Skeletal muscle satellite cell (primary cell): ENCODE measurements around the gene COL26A1.

Experiments used
- H3K27me3 ChIP-seq: 2 replicates; pipeline ENCODE4 v1.7.0; 2013; ENCODE audit warnings: low read length; ENCODE audit not compliant: control insufficient read depth, insufficient read depth
- H3K36me3 ChIP-seq: 2 replicates; pipeline ENCODE4 v1.7.0; 2013; ENCODE audit warnings: mild to moderate bottlenecking, control low read depth, low read length; ENCODE audit not compliant: insufficient read depth
- H3K4me1 ChIP-seq: 2 replicates; pipeline ENCODE4 v1.7.0; 2013; ENCODE audit warnings: low read length; ENCODE audit not compliant: control insufficient read depth, insufficient read depth
- H3K4me2 ChIP-seq: 2 replicates; pipeline ENCODE4 v1.7.0; 2013; ENCODE audit warnings: mild to moderate bottlenecking, low read length
- H3K4me3 ChIP-seq: 2 replicates; pipeline ENCODE4 v1.7.0; 2013; ENCODE audit warnings: low read length
- H3K9ac ChIP-seq: 2 replicates; pipeline ENCODE4 v1.7.0; 2013; ENCODE audit warnings: mild to moderate bottlenecking, low read depth, low read length, moderate library complexity
- H3K9me3 ChIP-seq: replicated peaks from 2 replicates; pipeline ENCODE4 v1.7.0; 2013; ENCODE audit warnings: mild to moderate bottlenecking, control low read depth, low read length

Gene COL26A1

DNA sequence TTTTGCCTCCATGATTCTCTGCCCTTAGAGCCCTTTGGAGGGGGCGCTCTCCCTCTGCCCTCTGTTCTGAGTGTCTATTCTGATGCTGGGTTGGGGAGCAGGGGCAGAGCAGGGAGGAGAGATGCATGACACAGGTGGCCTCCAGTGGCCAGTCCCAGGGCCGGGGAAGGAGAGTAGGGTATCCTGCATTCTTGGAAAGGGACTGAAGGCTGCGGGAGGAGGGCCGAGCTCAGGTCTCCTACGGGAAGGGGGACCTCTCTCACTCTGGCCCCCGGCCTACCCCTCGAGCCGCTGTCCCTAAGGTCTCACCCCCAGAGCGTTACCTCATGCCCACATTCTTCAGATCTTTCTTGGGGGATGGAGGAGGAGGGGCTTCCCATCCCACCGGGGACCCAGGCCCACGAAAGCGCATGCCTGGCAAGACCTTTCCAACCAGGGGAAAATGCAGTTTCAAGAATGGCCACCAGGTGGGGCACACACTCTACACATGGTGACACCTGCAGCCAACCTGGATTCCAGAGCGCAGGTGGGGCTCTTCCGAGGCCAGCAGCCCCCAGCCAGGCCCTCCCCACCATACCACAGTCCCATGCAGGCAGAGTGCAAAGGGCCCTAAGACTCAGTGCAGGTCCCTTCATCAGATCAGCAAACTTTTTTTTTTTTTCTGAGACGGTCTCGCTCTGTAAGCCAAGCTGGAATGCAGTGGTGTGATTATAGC is 180.0 kb downstream of the COL26A1 start:
- peaks cover 5% of the 10 kb centered on the region for H3K27me3 ChIP-seq

DNA sequence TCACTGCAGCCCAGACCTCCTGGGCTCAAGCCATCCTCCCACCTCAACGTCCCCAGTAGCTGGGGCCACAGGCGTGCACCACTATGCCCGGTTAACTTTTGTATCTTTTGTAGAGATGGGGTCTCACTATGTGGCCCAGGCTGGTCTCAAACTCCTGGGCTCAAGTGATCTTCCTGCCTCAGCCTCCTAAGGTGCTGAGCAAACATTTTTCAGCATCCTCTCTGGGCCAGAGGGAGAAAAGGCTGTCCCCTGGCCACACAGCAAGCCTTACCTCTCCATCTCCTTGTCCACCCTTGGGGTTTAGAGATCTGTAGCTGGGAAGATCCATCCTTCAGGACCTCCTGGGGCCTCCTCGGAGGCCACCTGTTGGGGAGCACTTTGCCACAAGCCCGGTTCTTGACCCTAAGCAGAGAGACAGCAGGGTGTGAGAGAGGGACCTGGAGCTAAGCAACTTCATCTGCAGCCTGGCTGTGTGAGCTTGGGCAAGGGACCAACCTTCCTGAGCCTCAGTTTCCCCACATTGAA is 180.6 kb downstream of the COL26A1 start:
- Histone ChIP-seq H3K27me3 (peaks cover 8% of the 10 kb centered on the region), H3K36me3 (no peaks in the 10 kb centered on the region), H3K4me2 (no peak overlapping the region), H3K4me1 (no peaks in the 10 kb centered on the region), H3K4me3 (no peak overlapping the region), H3K9me3 (no peaks in the 10 kb centered on the region), H3K9ac (no peak overlapping the region)

More for the DNA sequence above, 180.0 kb downstream of the COL26A1 start:
- Histone ChIP-seq H3K9me3 (no peaks in the 10 kb centered on the region), H3K4me2 (no peak overlapping the region), H3K4me1 (no peaks in the 10 kb centered on the region), H3K4me3 (no peak overlapping the region), H3K36me3 (no peaks in the 10 kb centered on the region), H3K9ac (no peak overlapping the region)

DNA sequence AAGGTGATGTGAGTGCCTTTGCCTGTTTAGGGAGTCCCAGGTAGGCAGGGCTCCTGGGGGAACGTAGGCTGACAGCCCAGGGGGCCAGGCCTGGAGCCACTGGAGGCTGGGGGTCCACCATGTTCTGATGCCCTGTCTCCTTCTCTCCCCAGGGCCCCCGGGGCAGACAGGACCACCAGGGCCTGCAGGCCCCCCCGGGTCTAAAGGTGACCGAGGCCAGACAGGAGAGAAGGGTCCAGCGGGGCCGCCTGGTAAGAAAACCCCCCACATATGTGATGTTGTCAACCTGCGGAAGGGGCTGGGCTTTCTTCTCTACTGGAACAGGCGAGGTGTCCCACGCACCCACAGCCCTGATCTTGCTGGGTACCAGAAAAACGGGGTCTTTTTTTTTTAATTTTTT is 181.2 kb downstream of the COL26A1 start:
- H3K27me3 ChIP-seq = peaks cover 8% of the 10 kb centered on the region
- H3K9me3 ChIP-seq = no peaks in the 10 kb centered on the region
- no peaks in the 10 kb centered on the region for H3K36me3 ChIP-seq
- H3K4me1 ChIP-seq = no peaks in the 10 kb centered on the region
- H3K9ac ChIP-seq = no peak overlapping the region
- no peak overlapping the region for H3K4me3 ChIP-seq
- H3K4me2 ChIP-seq = no peak overlapping the region

DNA sequence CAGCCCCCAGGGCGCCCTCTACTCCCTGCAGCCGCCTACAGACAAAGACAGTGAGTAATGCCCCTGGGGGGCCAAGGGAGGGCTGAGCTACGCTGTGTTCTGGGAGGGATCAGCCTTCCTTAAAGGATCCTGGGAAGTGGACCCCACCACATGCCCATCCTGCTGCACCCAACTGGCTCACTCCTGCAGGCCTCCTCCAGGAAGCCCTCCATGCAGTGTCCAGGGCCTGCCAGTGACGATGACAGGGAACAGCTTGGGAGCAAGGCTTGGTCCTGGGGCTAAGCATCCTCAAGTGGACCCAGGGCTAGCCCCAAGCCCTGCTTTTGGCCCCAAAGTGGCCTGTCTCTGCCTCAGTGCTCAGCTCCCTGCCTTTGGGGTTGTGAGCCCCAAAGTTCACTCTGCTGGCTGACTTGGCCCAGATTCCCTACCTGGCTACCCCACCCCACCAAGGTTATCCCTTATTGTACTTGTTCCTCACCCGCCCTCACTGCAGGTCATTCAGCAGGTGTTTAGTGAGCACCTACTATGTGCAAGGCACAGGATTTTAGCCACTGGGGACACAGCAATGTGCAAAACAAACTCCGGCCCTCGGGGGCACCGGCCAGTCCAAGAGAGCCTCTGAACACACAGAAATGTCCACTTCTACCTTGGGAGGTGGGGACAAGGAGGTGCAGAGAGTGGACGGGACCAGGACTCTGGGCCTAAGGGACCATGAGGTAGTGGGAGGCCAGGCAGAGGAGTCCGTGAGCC is 182.9 kb downstream of the COL26A1 start:
- Histone ChIP-seq H3K4me2 (no peak overlapping the region), H3K4me1 (no peaks in the 10 kb centered on the region), H3K36me3 (no peaks in the 10 kb centered on the region), H3K4me3 (no peak overlapping the region), H3K27me3 (peaks cover 8% of the 10 kb centered on the region), H3K9ac (no peak overlapping the region), H3K9me3 (no peaks in the 10 kb centered on the region)

DNA sequence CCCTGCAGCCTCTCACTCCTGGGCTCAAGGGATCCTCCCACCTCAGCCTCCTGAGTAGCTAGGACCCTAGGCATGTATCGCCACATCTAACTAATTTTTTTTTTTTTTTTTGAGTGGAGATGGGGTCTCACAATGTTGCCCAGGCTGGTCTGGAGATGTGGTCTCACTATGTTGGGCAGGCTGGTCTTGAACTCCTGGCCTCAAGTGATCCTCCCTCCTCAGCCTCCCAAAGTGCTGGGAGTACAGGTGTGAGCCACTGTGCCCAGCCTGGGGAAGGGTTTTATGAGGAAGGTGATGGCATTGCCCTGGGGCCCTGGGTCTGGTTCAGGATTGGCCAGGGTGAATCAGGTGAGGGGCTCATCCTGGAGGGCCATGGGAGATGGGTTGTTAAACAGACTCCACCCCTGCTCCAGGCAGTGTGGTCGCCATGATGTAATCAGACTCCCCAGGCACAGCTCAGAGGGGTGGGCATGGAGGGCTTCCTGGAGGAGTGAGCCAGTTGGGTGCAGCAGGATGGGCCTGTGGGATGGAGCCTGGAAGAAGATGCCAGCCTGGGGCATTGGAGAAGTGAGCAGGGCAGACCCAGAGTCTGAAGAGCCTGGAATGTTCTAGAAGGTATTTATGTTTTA is 183.7 kb downstream of the COL26A1 start:
- Histone ChIP-seq H3K4me1 (no peaks in the 10 kb centered on the region), H3K4me3 (no peak overlapping the region), H3K9me3 (no peaks in the 10 kb centered on the region), H3K9ac (no peak overlapping the region), H3K27me3 (peaks cover 5% of the 10 kb centered on the region), H3K36me3 (no peaks in the 10 kb centered on the region), H3K4me2 (no peak overlapping the region)

DNA sequence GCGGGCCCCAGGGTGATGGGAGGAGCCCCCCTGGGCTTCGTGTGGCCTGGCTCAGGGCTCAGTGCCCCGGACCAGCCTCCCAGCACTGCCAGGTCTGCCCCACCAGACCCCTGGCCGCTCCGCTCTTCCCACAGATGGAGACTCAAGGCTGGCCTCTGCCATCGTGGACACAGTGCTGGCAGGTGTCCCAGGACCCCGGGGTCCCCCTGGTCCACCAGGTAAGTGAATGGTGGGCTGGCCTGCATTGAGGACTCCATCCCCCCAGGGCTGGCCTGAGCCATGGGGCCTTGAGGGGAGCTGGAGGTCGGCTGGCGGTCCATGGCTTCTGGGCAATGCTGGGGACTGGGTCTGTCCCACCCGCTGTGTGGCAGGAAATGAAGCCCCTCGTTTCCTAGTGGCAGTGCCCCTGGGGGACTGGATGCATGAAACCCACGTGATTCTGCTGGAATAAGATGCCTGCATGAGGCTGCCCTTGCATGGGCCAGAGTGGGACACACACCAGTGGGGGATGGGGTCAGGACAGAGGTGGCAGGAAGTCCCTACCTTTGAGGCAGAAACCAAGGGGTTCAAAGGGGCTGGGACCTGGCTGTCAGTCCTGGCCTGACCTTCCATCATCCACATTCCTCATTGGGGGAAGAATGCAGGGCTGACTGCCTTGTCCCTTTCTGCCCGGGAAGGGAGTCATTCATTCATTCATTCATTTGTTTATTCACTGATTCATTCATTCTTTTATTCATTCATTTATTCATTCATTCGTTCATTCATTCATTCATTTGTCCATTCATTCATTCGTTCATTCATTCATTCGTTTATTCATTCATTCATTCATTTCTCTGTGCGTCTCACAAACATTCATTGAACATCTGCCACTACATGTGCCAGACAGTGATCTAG is 184.6 kb downstream of the COL26A1 start:
- Histone ChIP-seq H3K36me3 (no peaks in the 10 kb centered on the region), H3K27me3 (peaks cover 5% of the 10 kb centered on the region), H3K9ac (no peak overlapping the region)

DNA sequence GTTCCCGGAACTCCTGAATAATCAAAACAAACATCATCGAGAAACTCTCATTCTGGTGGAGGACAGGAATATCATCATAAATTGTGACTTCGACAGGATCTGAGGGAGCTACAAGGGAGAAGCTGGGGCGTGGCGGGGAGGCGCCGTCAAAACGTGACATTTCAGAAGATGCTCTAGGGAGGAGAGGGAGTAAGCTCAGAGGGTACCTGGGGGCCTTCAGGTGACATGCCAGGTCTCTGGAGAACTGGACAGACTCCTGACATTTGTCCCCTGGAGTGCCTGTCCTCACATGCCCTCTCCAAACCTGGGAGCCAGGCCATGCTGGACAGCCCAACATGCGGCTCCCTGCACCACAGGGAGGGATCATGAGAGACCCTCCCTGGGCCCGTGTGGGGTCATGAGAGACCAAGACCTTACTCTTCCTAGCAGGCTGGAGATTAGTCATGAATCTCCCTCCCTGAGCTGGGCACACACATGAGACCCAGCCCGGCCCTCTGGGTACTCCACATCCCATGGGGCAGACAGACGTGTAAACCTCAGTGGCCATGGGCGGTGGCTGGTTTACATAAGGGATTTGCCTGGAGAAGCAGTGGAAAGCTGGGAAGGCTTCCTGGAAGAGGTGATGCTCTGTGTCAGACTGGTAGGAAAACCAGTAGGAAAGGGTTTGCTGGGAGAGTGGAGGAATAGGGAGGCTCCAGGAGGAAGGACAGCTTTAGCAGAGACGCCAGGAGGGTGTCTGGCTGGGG is 185.4 kb downstream of the COL26A1 start:
- no peak overlapping the region for H3K9ac ChIP-seq
- H3K36me3 ChIP-seq = no peaks in the 10 kb centered on the region
- H3K4me1 ChIP-seq = no peaks in the 10 kb centered on the region
- no peak overlapping the region for H3K4me3 ChIP-seq
- H3K9me3 ChIP-seq = no peaks in the 10 kb centered on the region
- no peak overlapping the region for H3K4me2 ChIP-seq
- peaks cover 7% of the 10 kb centered on the region for H3K27me3 ChIP-seq

More for the DNA sequence above, 184.6 kb downstream of the COL26A1 start:
- no peak overlapping the region for H3K4me2 ChIP-seq
- H3K4me1 ChIP-seq = no peaks in the 10 kb centered on the region
- H3K4me3 ChIP-seq = no peak overlapping the region
- H3K9me3 ChIP-seq = no peaks in the 10 kb centered on the region

DNA sequence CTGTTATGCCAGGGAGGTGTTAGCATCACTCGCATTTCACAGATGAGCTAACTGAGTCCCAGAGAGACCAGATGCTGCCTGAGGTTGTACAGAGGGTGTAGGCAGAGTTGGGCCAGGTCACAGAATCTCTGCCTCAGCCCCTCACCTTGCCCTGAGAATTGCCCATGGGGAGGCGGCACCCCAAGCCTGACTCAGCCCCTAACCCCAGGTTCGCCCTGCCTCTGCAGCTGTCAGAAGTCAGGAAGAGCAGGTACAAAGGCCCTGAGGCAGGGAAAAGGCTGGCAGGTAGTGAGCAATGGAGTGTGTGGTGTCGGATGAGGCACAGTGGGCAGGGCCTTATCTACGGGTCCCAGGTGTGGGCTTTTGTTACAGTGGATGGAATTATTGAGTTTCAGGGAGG is 187.1 kb downstream of the COL26A1 start:
- Histone ChIP-seq H3K4me3 (no peak overlapping the region), H3K36me3 (no peaks in the 10 kb centered on the region), H3K9ac (no peak overlapping the region), H3K9me3 (no peaks in the 10 kb centered on the region), H3K27me3 (peaks cover 11% of the 10 kb centered on the region), H3K4me1 (no peaks in the 10 kb centered on the region), H3K4me2 (no peak overlapping the region)

DNA sequence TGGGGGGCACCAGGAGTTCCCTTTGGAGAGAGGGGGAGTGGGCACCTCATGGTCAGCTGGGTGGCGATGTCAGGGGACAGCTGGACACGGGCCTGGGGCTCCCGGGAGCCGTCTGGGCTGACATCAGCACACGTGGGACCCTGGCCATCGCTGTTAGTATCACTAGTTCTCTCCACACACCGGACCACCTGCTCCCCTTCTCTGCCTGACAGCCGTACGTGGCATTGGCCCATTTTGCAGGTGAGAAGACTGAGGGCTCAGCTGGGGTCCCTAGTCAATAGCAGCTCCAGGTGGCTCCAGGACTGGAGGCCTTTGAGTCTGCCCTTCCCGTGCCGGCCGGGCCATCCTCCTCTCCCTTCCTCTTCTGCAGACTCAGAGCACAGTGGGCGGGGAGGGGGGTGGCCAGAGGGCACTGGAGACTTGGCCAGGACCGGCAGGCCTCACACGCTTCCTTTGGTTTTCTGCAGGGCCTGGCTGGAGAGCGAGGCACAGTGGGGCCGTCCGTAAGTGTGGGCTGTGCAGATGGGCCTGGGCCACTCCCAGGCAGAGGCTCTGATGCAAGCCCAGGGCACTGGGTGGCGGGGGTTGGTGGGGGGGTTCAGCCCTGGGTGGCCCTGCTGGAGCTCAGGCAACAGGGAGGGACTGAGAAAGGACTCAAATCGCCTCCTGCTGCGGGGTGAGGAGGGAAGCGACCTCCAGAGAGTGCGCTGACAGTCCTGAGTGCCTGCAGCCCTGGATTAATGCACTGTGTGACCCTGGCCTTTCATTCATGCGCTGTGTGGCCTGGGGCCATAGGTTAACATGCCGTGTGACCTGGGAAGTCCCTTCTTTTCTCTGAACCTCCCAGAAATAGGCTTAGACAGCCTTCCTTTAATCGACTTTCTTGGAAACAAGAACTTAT is 188.2 kb downstream of the COL26A1 start:
- H3K9me3 ChIP-seq = no peaks in the 10 kb centered on the region
- H3K4me2 ChIP-seq = no peak overlapping the region
- H3K27me3 ChIP-seq = peaks cover 21% of the 10 kb centered on the region
- no peak overlapping the region for H3K9ac ChIP-seq
- H3K4me3 ChIP-seq = no peak overlapping the region
- H3K36me3 ChIP-seq = no peaks in the 10 kb centered on the region
- no peaks in the 10 kb centered on the region for H3K4me1 ChIP-seq
